Body of pancreas (tissue), 4 donors: ENCODE results near the gene PRR27.

Experiments
- CTCF ChIP-seq, 7 experiments: fragments of 450-650 bp in 4 of 7; fragments of 200-600 bp in 3 of 7; sonication (generic) in 3 of 7; IDR thresholded peaks; one replicate each; pipeline ENCODE4 v1.5.1; 2016 to 2019; ENCODE audit warnings: antibody characterized with exemption in 7 of 7
- POLR2A ChIP-seq, 3 donors: fragments of 450-650 bp; IDR thresholded peaks; one replicate each; pipeline ENCODE4 v1.6.1; 2016; ENCODE audit warnings: antibody characterized with exemption in 3 of 3, mild to moderate bottlenecking in 2 of 3

GRCh38 chr4:70158576-70158975 is 4.5 kb downstream of the PRR27 start:
- TF ChIP-seq CTCF (IDR thresholded peaks at IDR 0.05) = no peak
- no peak for TF ChIP-seq POLR2A (IDR thresholded peaks at IDR 0.05)
